Activated B cell treated with CpG ODN at 0.5 μM for 24 hours (primary cell): ENCODE data around the gene PRKAR2B. TPM values are rescaled to one million over a fixed set of nuclear protein-coding genes. Genes with fewer than 3 reads are reported as not detected.

Experiments used
- ATAC-seq: fragments of 200-7000 bp; cut with Tn5 transposase; one replicate; pipeline ENCODE4 v1.10.0; 2021; ENCODE audit warnings: low read depth, mild to moderate bottlenecking, moderate library complexity
- CTCF ChIA-PET: fragments of 350-600 bp; sonication (Branson Sonifier 250); formaldehyde crosslinking; loops from one replicate; lab custom pipeline; 2021; ENCODE audit warnings: antibody characterized with exemption; lab: Charles Lee
- POLR2A ChIA-PET: fragments of 350-600 bp; sonication (Branson Sonifier 250); formaldehyde crosslinking; loops from one replicate; lab custom pipeline; 2021; ENCODE audit warnings: antibody characterized with exemption; lab: Charles Lee
- DNase-seq: peaks from one replicate; pipeline ENCODE4 v3.0.0; 2022
- H3K27ac Mint-ChIP-seq: one replicate; pipeline ENCODE4 v1.8.0; 2020; ENCODE audit warnings: mixed read lengths
- H3K27me3 Mint-ChIP-seq: one replicate; pipeline ENCODE4 v1.8.0; 2021; ENCODE audit warnings: mixed read lengths
- H3K36me3 Mint-ChIP-seq: one replicate; pipeline ENCODE4 v1.8.0; 2021; ENCODE audit warnings: low read depth, mixed read lengths
- H3K4me1 Mint-ChIP-seq: one replicate; pipeline ENCODE4 v1.8.0; 2021; ENCODE audit warnings: mixed read lengths
- H3K4me3 Mint-ChIP-seq: one replicate; pipeline ENCODE4 v1.8.0; 2020; ENCODE audit warnings: mild to moderate bottlenecking, mixed read lengths
- H3K9me3 Mint-ChIP-seq: one replicate; pipeline ENCODE4 v1.8.0; 2020; ENCODE audit warnings: mixed read lengths
- CTCF ChIP-seq: fragments of 200-600 bp; IDR thresholded peaks from one replicate; pipeline ENCODE4 v1.8.0; 2022; ENCODE audit warnings: antibody characterized with exemption, mild to moderate bottlenecking
- intact Hi-C: fragments of 100-400 bp; cut with micrococcal nuclease; formaldehyde crosslinking; loops from one replicate; pipeline ENCODE4 v1.15.1; 2024
- total RNA-seq: library from RNA; stranded (reverse); gene quantifications from 2 replicates; pipeline ENCODE4 v1.2.3, GENCODE V29; 2022

Gene PRKAR2B
- total RNA-seq, 1 donor from 2014 or later, result 0.71 TPM

- Mint-ChIP-seq H3K4me3 (peak overlapping the region; percentile 74), H3K4me1 (peaks cover 9% of the 10 kb centered on the region), H3K27me3 (peaks cover 22% of the 10 kb centered on the region), H3K36me3 (no peaks in the 10 kb centered on the region), H3K9me3 (no peaks in the 10 kb centered on the region), H3K27ac (no peak overlapping the region)
- ChIA-PET CTCF (no interaction called here), POLR2A (interaction anchor here (0.7 kb wide), 1 partner anchor 8 kb away, joined by 3 read pairs; no protein-coding TSS in a partner anchor)
- TF ChIP-seq CTCF, result no peak
- DNase-seq (no peak), ATAC-seq (no peak)
- intact Hi-C loops, result loop anchor here (5.0 to 10.0 kb wide), 2 partner anchors 251 to 759 kb away; partner anchors contain the start of gene NAMPT
Measured at GRCh38 chr7:107043491-107043890, 1.0 kb upstream of the PRKAR2B start.

- no peak for TF ChIP-seq CTCF
- no peaks in the 10 kb centered on the region for H3K36me3 Mint-ChIP-seq
- ATAC-seq, result no peak
- H3K27ac Mint-ChIP-seq, result no peak overlapping the region
- ChIA-PET CTCF (no interaction called here), POLR2A (no interaction called here)
- H3K4me3 Mint-ChIP-seq, result peak overlapping the region; percentile 74
- intact Hi-C loops, result loop anchor here (5.0 to 10.0 kb wide), 2 partner anchors 252 to 759 kb away; partner anchors contain the start of gene NAMPT
- no peaks in the 10 kb centered on the region for H3K9me3 Mint-ChIP-seq
- H3K27me3 Mint-ChIP-seq, result peaks cover 26% of the 10 kb centered on the region
- DNase-seq, result no peak
- H3K4me1 Mint-ChIP-seq, result peaks cover 9% of the 10 kb centered on the region
Measured at GRCh38 chr7:107043921-107044346, 571 bp upstream of the PRKAR2B start.

GRCh38 chr7:107045195-107045960, 873 bp downstream of the PRKAR2B start:
- ChIA-PET POLR2A (no interaction called here), CTCF (no interaction called here)
- H3K36me3 Mint-ChIP-seq, result no peaks in the 10 kb centered on the region
- H3K27ac Mint-ChIP-seq, result no peak overlapping the region
- no peak for TF ChIP-seq CTCF
- DNase-seq (no peak), ATAC-seq (no peak)
- peak overlapping the region; percentile 86 for H3K4me3 Mint-ChIP-seq
- H3K27me3 Mint-ChIP-seq, result peaks cover 27% of the 10 kb centered on the region
- intact Hi-C loops, result loop anchor here (5.0 to 10.0 kb wide), 2 partner anchors 82 to 761 kb away; partner anchors contain the start of gene NAMPT
- H3K4me1 Mint-ChIP-seq, result peaks cover 9% of the 10 kb centered on the region
- no peaks in the 10 kb centered on the region for H3K9me3 Mint-ChIP-seq

- Mint-ChIP-seq H3K4me1 (peaks cover 9% of the 10 kb centered on the region), H3K9me3 (no peaks in the 10 kb centered on the region), H3K36me3 (no peaks in the 10 kb centered on the region), H3K27ac (no peak overlapping the region), H3K4me3 (no peak overlapping the region), H3K27me3 (peaks cover 27% of the 10 kb centered on the region)
- ChIA-PET POLR2A (no interaction called here), CTCF (no interaction called here)
- intact Hi-C loops, result loop anchor here (5.0 to 10.0 kb wide), 2 partner anchors 81 to 761 kb away; partner anchors contain the start of gene NAMPT
- ATAC-seq, result no peak
- TF ChIP-seq CTCF, result no peak
- no peak for DNase-seq
Measured at GRCh38 chr7:107045980-107046379, 1.5 kb downstream of the PRKAR2B start.

GRCh38 chr7:107046491-107047259, 2.2 kb downstream of the PRKAR2B start:
- H3K27ac Mint-ChIP-seq, result no peak overlapping the region
- no peak for DNase-seq
- TF ChIP-seq CTCF, result no peak
- H3K36me3 Mint-ChIP-seq, result no peaks in the 10 kb centered on the region
- H3K4me1 Mint-ChIP-seq, result peaks cover 9% of the 10 kb centered on the region
- no peak for ATAC-seq
- ChIA-PET POLR2A (no interaction called here), CTCF (no interaction called here)
- H3K9me3 Mint-ChIP-seq, result no peaks in the 10 kb centered on the region
- intact Hi-C loops, result loop anchor here (5.0 to 10.0 kb wide), 2 partner anchors 81 to 762 kb away; partner anchors contain the start of gene NAMPT
- peaks cover 27% of the 10 kb centered on the region for H3K27me3 Mint-ChIP-seq
- no peak overlapping the region for H3K4me3 Mint-ChIP-seq
